Measurements from ENCODE around the gene RTL5. TPM values are rescaled to one million over a fixed set of nuclear protein-coding genes. Genes with fewer than 3 reads are reported as not detected.

RTL5 gene
- total RNA-seq, 2 experiments from 2014 or later: 0.18 to 0.31 TPM

DNA sequence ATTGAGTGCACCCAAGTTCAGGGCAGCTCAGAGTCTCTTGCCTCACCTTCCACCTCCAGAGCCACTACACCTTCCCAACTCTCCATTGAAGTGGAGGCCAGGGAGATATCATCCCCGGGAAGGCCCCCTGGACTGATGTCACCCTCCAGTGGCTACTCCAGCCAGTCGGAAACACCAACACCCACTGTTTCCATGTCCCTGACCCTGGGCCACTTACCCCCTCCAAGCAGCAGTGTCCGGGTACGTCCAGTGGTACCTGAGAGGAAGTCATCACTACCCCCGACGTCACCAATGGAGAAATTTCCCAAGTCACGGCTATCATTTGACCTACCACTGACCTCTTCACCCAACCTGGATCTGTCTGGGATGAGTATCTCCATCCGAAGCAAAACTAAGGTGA, 7.8 kb upstream of the RTL5 start:
- Mint-ChIP-seq H3K4me3 (no peak overlapping the region), H3K27me3 (peaks cover 4% of the 10 kb centered on the region), H3K36me3 (ENCODE audit: low read depth) (no peaks in the 10 kb centered on the region), H3K27ac (no peak overlapping the region), H3K9me3 (no peaks in the 10 kb centered on the region), H3K4me1 (ENCODE audit: low read depth) (peaks cover 23% of the 10 kb centered on the region)
- ChIA-PET POLR2A (no interaction called here), CTCF (interaction anchor here (1.2 kb wide), 1 partner anchor 13 kb away, joined by 4 read pairs; no protein-coding TSS in a partner anchor)
- intact Hi-C loops (cut with micrococcal nuclease): no loop called here
- TF ChIP-seq, protein P1, sequence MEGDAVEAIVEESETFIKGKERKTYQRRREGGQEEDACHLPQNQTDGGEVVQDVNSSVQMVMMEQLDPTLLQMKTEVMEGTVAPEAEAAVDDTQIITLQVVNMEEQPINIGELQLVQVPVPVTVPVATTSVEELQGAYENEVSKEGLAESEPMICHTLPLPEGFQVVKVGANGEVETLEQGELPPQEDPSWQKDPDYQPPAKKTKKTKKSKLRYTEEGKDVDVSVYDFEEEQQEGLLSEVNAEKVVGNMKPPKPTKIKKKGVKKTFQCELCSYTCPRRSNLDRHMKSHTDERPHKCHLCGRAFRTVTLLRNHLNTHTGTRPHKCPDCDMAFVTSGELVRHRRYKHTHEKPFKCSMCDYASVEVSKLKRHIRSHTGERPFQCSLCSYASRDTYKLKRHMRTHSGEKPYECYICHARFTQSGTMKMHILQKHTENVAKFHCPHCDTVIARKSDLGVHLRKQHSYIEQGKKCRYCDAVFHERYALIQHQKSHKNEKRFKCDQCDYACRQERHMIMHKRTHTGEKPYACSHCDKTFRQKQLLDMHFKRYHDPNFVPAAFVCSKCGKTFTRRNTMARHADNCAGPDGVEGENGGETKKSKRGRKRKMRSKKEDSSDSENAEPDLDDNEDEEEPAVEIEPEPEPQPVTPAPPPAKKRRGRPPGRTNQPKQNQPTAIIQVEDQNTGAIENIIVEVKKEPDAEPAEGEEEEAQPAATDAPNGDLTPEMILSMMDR (IDR thresholded peaks at IDR 0.05): no peak
- ATAC-seq (no peak), DNase-seq (no peak)

GRCh38 chrX:72137846-72138495, 6.3 kb upstream of the RTL5 start:
- Mint-ChIP-seq H3K27me3 (peaks cover 6% of the 10 kb centered on the region), H3K9me3 (no peaks in the 10 kb centered on the region), H3K4me3 (no peak overlapping the region), H3K27ac (no peak overlapping the region), H3K36me3 (ENCODE audit: low read depth) (no peaks in the 10 kb centered on the region), H3K4me1 (ENCODE audit: low read depth) (peaks cover 9% of the 10 kb centered on the region)
- TF ChIP-seq, protein P1 (IDR thresholded peaks at IDR 0.05): no peak
- ChIA-PET POLR2A (no interaction called here), CTCF (interaction anchor here (1.0 kb wide), 1 partner anchor 227 kb away, joined by 3 read pairs; the partner anchor contains the start of gene NHSL2)
- intact Hi-C loops (cut with micrococcal nuclease): no loop called here
- no peak for ATAC-seq
- DNase-seq: no peak

DNA sequence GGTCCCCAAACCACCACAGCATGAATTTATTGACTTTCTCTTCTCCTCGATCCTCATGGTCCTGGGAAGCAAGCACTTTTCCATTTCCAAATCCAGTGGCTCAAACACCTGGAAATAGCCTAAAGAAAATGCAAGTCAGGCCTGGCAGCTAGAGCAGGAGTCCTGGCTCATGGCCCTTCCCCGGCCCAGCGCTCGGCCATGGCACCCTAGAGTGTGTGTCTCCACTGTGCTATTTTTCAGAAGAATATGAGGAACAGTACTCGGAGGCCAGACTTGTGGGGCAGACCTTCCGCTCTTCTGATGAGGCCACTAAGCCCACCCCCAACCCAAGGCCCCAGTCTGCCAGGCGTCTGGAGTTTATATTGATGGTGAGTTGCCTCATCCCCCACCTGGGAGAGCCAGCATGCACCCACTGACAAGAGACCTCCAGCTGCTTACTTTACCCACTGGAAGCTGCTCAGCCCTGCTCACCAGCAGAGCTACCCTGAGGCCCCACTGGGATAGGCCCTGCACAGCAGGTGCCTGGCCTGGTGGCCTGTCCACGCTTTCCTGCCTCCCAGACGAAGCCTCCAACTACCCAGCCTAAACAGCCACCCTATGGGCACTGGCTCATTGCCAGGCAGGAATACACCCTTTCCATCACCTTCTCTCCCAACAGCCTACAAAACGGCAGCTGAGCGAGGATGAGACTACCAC, 2.3 kb upstream of the RTL5 start:
- CTCF ChIA-PET: interaction anchor here (1.1 kb wide), 1 partner anchor 28 kb away, joined by 3 read pairs; no protein-coding TSS in a partner anchor
- TF ChIP-seq, protein P1 (IDR thresholded peaks at IDR 0.05): no peak
- no peak overlapping the region for H3K4me3 Mint-ChIP-seq

GRCh38 chrX:72132456-72132855, 741 bp upstream of the RTL5 start:
- DNase-seq (no peak), ATAC-seq (no peak)
- POLR2A ChIA-PET: no interaction called here
- Mint-ChIP-seq H3K27me3 (peaks cover 26% of the 10 kb centered on the region), H3K27ac (no peak overlapping the region), H3K4me3 (no peak overlapping the region), H3K36me3 (ENCODE audit: low read depth) (no peaks in the 10 kb centered on the region), H3K9me3 (no peaks in the 10 kb centered on the region), H3K4me1 (ENCODE audit: low read depth) (peaks cover 2% of the 10 kb centered on the region)
- CTCF ChIA-PET: interaction anchor here (1.2 to 3.6 kb wide), 2 partner anchors 113 to 134 kb away, joined by 4 to 10 read pairs; no protein-coding TSS in a partner anchor
- intact Hi-C loops (cut with micrococcal nuclease): no loop called here
- TF ChIP-seq, protein P1 (IDR thresholded peaks at IDR 0.05): no peak

More for the DNA sequence above, 2.3 kb upstream of the RTL5 start:
- DNase-seq (no peak), ATAC-seq (no peak)
- no peaks in the 10 kb centered on the region for H3K36me3 Mint-ChIP-seq (ENCODE audit: low read depth)
- POLR2A ChIA-PET: no interaction called here
- H3K27ac Mint-ChIP-seq: no peak overlapping the region
- no peaks in the 10 kb centered on the region for H3K9me3 Mint-ChIP-seq
- peaks cover 22% of the 10 kb centered on the region for H3K27me3 Mint-ChIP-seq
- intact Hi-C loops (cut with micrococcal nuclease): no loop called here
- H3K4me1 Mint-ChIP-seq (ENCODE audit: low read depth): peaks cover 2% of the 10 kb centered on the region

- CTCF ChIA-PET: interaction anchor here (1.0 to 3.6 kb wide), 3 partner anchors 110 to 132 kb away, joined by 3 to 10 read pairs (median 7); no protein-coding TSS in a partner anchor
- Mint-ChIP-seq H3K4me1 (ENCODE audit: low read depth) (peaks cover 4% of the 10 kb centered on the region), H3K4me3 (no peak overlapping the region), H3K9me3 (no peaks in the 10 kb centered on the region), H3K27ac (no peak overlapping the region), H3K36me3 (ENCODE audit: low read depth) (no peaks in the 10 kb centered on the region), H3K27me3 (peaks cover 26% of the 10 kb centered on the region)
- intact Hi-C loops (cut with micrococcal nuclease): no loop called here
- no peak for ATAC-seq
- POLR2A ChIA-PET: no interaction called here
- DNase-seq: no peak
- TF ChIP-seq, protein P1 (IDR thresholded peaks at IDR 0.05): no peak
Observed at GRCh38 chrX:72130762-72131250, 909 bp downstream of the RTL5 start.
